Measurements from ENCODE around the gene DNAJB7. TPM values are rescaled to one million over a fixed set of nuclear protein-coding genes. Genes with fewer than 3 reads are reported as not detected.

The DNAJB7 gene
- total RNA-seq, 6 experiments from 2014 or later, result not detected

DNA sequence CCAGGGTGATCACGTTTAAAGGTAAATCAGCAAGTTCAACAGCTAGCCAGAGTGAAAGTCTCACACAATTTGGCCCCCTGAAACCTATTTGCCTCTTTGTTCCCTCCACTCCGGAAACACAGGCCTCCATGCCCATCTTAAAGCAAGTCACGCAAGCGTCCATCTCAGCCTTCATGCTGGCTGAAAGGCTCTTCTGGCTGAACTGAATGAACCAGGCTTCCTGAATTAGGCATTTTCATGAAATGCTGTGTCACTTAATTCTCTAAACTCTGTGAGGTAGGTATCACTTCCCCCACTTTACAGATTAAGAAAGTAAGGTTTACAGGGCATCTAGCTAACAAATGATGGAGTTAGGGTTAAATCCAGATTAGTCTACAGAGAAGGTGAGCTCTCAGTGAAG lies 44.2 kb downstream of the DNAJB7 start:
- ATAC-seq, result no peak

DNA sequence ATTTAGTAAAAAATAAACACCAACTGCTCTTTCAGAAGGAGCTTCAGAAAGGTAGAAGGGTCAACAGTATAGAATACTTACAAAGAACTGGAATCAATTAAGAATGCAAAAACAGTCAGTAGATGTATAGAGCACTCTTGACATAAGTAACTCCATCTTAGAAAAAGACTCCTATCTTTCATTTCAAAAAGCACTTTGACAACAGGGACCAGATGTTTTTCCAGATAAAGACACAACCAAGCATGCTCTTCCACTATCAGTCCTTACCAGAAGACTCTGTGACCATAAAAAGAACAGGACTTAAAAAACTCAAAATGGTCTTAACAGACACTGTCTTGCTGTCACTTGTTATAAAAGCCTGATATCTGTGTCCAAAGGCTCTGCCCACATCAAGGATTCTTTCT lies 48.0 kb downstream of the DNAJB7 start:
- Histone ChIP-seq H3K4me1 (peaks cover 0 to 9% (median 2%) of the 10 kb centered on the region in 4 donors), H3K27me3 (no peaks in the 10 kb centered on the region), H3K9me3 (no peaks in the 10 kb centered on the region), H3K27ac (no peak overlapping the region), H3K4me3 (no peak overlapping the region), H3K36me3 (peaks cover 0 to 1% (median 0%) of the 10 kb centered on the region in 4 donors)
- intact Hi-C loops (cut with DNase I), result no loop called here
- ATAC-seq, result no peak
- no peak for DNase-seq
- TF ChIP-seq POLR2A (IDR thresholded peaks at IDR 0.05), result no peak
- TF ChIP-seq, protein P1, sequence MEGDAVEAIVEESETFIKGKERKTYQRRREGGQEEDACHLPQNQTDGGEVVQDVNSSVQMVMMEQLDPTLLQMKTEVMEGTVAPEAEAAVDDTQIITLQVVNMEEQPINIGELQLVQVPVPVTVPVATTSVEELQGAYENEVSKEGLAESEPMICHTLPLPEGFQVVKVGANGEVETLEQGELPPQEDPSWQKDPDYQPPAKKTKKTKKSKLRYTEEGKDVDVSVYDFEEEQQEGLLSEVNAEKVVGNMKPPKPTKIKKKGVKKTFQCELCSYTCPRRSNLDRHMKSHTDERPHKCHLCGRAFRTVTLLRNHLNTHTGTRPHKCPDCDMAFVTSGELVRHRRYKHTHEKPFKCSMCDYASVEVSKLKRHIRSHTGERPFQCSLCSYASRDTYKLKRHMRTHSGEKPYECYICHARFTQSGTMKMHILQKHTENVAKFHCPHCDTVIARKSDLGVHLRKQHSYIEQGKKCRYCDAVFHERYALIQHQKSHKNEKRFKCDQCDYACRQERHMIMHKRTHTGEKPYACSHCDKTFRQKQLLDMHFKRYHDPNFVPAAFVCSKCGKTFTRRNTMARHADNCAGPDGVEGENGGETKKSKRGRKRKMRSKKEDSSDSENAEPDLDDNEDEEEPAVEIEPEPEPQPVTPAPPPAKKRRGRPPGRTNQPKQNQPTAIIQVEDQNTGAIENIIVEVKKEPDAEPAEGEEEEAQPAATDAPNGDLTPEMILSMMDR (IDR thresholded peaks at IDR 0.05), result no peak

More for the DNA sequence above, 44.2 kb downstream of the DNAJB7 start:
- Histone ChIP-seq H3K9me3 (no peaks in the 10 kb centered on the region), H3K4me1 (peaks cover 0 to 29% (median 6%) of the 10 kb centered on the region in 4 donors), H3K4me3 (no peak overlapping the region), H3K27ac (no peak overlapping the region), H3K27me3 (no peaks in the 10 kb centered on the region), H3K36me3 (peaks cover 0 to 1% (median 0%) of the 10 kb centered on the region in 4 donors)
- no peak for DNase-seq
- no peak for TF ChIP-seq POLR2A (IDR thresholded peaks at IDR 0.05)
- TF ChIP-seq, protein P1 (IDR thresholded peaks at IDR 0.05), result no peak
- WGBS (ENCODE audit: insufficient coverage, low coverage, low lambda C conversion rate, missing lambda C conversion rate), result 98% methylated on average over 4 of the region's 4 CpGs
- intact Hi-C loops (cut with DNase I), result no loop called here

Small RNAs within 50 kb of the gene (microRNA-seq; reads per million reads assigned to microRNA genes)
- 0 to 1.3 reads per million in 2 donors for gene MIR4766

Small RNAs within 50 kb of the gene (small RNA-seq; reads per million reads assigned to genes)
- gene MIR4766, result 0 reads per million in 2 experiments

Other genes with a start within 250 kb of the DNAJB7 start
- 10 to 100 TPM in 5 of 6 experiments, 1 to 10 TPM in 1; 9.3 to 20.6 (median 16.3) TPM for gene MRTFA, start 225.4 kb downstream of the DNAJB7 start, total RNA-seq
- gene MCHR1, start 182.6 kb downstream of the DNAJB7 start, total RNA-seq, result 1 to 10 TPM; 1.1 to 3.7 (median 1.9) TPM
- 10 to 100 TPM; 10.9 to 15.5 (median 13.0) TPM for gene SLC25A17, start 42.8 kb downstream of the DNAJB7 start, total RNA-seq
- gene ST13, start 5.5 kb downstream of the DNAJB7 start, total RNA-seq, result 100 to 1,000 TPM in 4 of 6 experiments, 10 to 100 TPM in 2; 70.3 to 262 (median 143) TPM
- 10 to 100 TPM in 5 of 6 experiments, 1 to 10 TPM in 1; 9.2 to 33.7 (median 18.5) TPM for gene XPNPEP3, start 5.0 kb downstream of the DNAJB7 start, total RNA-seq
- 10 to 100 TPM; 14.2 to 24.3 (median 17.4) TPM for gene RBX1, start 89.3 kb upstream of the DNAJB7 start, total RNA-seq
- gene EP300, start 230.5 kb upstream of the DNAJB7 start, total RNA-seq, result 100 to 1,000 TPM in 1 of 6 experiments, 10 to 100 TPM in 5; 23.1 to 121 (median 31.3) TPM